Measurements from ENCODE around the gene HNRNPUL1. TPM values are rescaled to one million over a fixed set of nuclear protein-coding genes. Genes with fewer than 3 reads are reported as not detected.

HNRNPUL1 gene
- total and polyA plus RNA-seq, 2 of the 8 experiments (the other 6 are each of a cell fraction or from before 2014, with no cell fraction given) = 99.5 to 264 TPM

DNA sequence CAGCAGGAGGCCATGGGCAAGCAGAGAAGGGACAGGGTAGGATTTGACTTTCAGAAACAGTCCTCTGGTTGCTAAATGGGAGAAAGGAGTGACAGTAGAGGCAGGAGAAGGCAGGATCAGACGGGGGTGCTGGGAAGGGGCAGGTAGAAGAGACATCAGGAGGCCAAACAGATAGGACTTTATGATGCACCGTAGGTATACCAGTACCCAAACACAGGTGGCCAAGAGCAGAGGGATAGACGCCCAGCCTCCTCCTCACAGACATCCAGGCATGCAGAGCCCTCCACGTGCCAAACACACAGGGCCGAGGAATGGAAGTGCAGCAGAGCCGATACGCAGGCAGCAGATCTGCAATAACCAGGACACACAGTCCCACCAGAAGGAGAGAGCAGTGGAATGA lies 46.4 kb upstream of the HNRNPUL1 start (continued):
- no peak for TF ChIP-seq CHD7 (IDR thresholded peaks at IDR 0.05; ENCODE audit: insufficient replicate concordance, low read length)
- TF ChIP-seq, protein P1, sequence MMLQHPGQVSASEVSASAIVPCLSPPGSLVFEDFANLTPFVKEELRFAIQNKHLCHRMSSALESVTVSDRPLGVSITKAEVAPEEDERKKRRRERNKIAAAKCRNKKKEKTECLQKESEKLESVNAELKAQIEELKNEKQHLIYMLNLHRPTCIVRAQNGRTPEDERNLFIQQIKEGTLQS (IDR thresholded peaks at IDR 0.05; ENCODE audit: insufficient read depth, low read depth, low read length) = no peak
- TF ChIP-seq POLR2A (IDR thresholded peaks at IDR 0.05; ENCODE audit: control extremely low read depth in 1 of 2, low read depth in 2 of 2, low read length in 2 of 2) = no peak
- TF ChIP-seq EZH2 (IDR thresholded peaks at IDR 0.05; ENCODE audit: low read depth, low read length, severe bottlenecking) = no peak
- no peak for TF ChIP-seq CEBPB (IDR thresholded peaks at IDR 0.05; ENCODE audit: low read depth, low read length)
- TF ChIP-seq SUZ12 (IDR thresholded peaks at IDR 0.05; ENCODE audit: low read length) = no peak
- TF ChIP-seq NANOG (IDR thresholded peaks at IDR 0.05; ENCODE audit: insufficient read depth, low read depth, low read length, poor library complexity, severe bottlenecking) = no peak
- TF ChIP-seq KDM5A (IDR thresholded peaks at IDR 0.05; ENCODE audit: low read length) = no peak
- no peak for TF ChIP-seq SIRT6 (IDR thresholded peaks at IDR 0.05; ENCODE audit: low read length)
- no peak for TF ChIP-seq RAD21 (IDR thresholded peaks at IDR 0.05 in 1 of 2, conservative IDR thresholded peaks at IDR 0.05 in 1 of 2; ENCODE audit: low read depth in 2 of 2, low read length in 2 of 2)
